NAMALWA (cell line): ENCODE measurements around the gene ARFIP1.
"Not testable (repeated sequence)": the region's sequence is repeated elsewhere in the genome, so short reads cannot be mapped to it uniquely, and the experiment has no call there.

ENCODE experiments used
- DNase-seq: peaks from one replicate; pipeline ENCODE4 v3.0.0-alpha.2; 2015; ENCODE audit warnings: low spot score

Gene ARFIP1

DNA sequence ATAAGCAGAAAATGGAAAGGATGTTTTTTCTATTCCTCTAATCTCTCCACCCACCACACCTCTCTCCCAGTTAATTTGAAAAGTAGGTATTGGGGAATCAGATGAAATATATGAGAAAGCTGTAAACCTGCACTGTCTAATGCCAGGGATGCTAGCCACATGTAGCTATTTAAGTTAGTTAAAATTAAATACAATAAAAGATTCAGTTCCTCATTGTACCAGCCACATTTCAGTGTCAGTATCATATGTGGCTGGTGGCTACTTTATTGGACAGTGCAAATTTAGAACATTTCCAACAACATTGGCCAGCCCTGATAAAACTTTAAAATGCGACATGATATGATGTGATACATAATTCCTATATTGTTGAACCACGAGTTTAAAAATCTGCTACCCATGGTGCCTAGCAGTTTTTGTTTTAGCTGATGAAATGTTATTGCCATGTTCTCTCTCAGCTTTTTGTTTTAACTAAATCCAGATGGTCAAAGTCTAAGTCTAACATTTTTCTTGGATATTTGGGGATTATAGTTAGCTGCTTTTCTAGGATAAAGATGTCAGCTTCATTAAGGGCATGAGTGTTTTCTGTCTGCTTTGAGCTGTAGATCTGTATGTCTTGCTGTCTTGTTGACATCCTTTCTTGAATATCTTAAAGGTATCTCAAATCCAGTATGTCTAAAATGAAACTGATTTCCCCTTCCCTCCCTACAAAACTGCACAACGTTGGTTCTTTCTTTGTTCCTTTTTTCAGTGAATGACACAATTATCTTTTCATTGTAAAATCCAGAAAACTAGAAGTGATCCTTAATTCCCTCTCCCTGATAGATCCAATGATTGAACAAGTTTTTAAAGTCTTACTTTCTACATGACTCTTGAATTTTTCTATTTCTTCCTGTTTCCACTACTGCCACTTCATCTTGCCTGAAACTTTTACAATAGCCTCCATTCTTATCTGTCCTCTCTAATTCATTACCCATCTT, 6.2 kb downstream of the ARFIP1 start:
- peak; percentile 14 for DNase-seq

DNA sequence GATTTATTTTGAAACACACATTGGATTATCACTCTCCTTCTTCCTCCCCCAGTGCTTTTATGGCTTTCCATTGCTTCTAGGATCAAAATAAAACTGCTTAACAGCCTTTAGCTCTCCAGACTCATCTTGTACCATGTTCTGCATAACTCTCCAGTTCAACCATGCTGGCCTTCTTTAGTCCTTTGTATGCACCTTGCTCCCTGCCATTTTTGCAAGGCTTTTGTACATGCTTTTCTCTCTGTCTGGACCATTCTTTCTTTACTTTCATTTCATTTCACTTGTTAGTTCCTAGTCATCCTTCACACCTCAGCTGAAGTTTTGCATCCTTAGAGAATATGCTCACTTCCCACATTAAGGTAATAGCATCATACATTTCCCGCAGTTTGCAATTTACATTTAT, 6.9 kb downstream of the ARFIP1 start:
- no peak for DNase-seq

DNA sequence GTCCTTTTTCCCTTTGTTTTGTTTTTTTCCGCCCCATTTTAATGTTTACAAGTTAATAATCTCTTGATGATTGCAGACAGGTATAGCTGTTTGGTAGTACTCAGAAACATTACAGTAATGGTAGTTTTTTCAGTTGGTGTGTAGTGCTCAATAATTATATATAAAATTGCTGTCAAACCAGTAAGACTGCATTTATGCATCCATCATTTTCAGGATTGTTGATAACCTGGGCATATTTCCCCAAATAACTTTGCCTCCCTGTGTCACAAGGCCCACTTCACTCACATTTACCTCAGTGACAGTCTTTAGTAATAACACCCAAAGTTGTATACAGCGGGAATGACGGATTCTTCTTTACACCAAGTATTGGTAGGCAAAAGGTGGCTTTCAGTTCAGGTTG, 16.1 kb downstream of the ARFIP1 start:
- no peak for DNase-seq

DNA sequence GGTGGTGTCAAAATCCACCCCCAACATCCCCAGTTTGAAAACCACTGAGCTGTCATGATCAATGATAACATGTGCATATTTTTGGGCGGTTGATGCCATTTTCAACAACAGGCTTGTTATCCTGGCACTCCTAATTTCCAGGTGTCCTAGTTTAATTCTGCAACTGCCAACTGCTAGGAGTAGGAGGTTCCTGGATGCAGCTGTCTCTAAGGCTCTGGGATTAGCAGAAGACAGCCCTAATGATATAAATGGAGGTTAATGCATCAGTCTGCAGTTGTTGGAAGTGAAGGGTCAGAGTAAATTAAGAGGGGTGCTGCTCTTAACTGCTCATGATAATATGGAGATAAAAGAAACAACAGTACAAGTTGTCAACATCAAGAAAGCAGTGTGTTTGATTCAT, 23.8 kb downstream of the ARFIP1 start:
- no peak for DNase-seq

DNA sequence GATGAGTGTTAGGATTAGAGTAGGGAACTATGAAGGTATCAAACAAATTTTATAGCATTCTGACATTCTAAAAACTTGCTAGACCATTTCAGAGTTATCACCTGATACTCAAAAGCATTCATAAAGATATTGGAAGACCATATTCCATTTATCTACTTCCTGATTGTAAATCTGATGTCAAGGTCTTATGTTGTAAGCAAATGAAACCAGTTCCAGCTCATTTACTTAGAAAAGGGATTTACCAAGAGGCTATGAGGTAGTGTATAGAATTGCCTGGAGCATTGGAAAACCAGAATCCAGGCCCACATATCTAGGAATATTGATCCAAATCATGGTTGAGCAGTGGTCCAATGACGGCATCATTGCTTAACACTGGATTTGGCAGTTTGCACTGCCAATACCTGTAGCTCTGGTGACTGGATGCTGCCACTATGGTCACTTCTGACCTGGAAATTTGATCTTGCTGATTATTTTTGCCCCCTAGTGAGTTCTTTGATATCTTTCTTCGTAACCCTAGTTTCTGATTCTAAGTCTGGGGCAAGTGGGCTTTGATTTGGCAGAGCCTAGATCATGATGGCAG, 25.4 kb downstream of the ARFIP1 start:
- DNase-seq = no peak

DNA sequence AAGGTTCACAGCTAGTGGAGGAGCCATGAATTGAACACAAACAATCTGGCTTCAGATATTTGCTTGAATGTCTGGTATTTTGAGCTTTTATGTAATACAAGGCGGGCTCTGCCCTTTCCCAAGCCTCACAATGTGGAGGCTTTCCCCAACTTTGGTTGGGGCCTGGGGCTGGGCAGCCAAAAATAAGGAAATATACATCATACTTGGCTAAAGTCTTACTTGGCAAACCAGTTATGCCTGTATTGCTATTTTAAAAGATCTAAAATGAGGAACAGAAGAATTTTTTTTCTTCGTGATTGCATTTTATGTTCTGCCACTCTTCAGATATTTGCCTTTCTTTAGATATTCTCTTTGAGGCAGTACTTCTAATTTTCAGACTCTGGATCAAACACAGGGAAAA, 26.1 kb downstream of the ARFIP1 start:
- no peak for DNase-seq

DNA sequence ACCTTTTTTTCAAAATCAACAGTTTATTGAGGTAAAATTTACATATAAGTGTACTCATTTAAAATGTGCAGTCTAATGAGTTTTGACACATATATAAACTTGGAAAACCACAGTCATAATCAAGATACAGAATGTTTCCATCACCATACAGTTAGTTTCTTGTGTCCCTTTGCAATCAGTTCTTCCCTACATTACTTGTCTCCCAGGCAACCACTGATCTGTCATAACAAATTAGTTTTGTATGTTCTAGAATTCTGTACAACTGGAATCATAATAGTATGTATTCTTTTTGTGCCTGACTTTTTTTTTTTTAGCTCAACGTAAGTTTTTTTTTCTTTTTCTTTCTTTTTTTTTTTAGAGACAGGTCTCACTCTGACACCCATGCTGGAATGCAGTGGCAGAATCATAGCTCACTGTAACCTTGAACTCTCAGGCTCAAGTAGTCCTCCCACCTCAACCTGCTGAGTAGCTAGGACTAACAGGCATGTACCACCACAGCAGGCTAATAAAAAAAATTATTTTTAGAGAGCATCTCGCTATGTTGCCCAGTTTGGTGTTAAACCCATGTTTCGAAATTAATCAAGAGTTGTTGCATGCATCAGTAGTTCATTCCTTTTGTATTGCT, 26.9 kb downstream of the ARFIP1 start:
- DNase-seq = no peak

DNA sequence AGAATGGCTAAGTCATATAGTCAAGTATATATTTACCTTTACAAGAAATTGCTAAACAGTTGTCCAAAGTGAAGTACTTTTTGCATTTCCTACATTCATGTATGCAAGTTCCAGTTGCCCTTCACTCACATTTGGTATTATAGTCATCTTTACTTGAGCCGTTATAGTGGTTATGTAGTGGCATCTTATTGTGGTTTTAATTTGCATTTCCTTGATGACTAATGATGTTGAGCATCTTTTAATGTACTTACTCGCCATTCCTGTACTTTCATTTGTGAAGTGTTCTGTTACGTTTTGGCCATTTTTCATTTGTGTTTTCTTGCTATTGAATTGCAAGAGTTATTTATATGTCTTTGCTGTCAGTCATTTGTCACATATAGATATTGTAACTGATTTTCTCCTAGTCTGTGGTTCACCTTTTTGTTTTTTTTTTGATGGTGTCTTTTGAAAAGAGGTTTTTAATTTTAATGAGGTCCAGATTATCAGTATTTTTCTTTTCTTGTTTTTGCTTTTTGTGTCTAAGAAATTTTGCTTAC, 27.6 kb downstream of the ARFIP1 start:
- peak; percentile 43 for DNase-seq

DNA sequence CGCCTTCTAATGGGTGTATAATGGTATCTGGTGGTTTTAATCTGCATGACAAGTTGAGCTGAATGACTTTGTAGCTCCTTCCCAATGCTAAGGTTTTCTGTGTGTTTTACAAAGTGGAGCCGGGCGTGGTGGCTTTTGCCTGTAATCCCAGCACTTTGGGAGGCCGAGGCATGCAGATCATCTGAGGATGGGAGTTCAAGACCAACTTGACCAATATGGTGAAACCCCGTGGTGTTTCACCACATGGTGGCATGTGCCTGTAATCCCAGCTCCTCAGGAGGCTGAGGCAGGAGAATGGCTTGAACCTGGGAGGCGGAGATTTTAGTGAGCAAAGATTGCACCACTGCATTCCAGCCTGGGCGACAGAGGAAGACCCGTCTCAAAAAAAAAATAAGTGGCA, 28.9 kb downstream of the ARFIP1 start:
- no peak for DNase-seq

DNA sequence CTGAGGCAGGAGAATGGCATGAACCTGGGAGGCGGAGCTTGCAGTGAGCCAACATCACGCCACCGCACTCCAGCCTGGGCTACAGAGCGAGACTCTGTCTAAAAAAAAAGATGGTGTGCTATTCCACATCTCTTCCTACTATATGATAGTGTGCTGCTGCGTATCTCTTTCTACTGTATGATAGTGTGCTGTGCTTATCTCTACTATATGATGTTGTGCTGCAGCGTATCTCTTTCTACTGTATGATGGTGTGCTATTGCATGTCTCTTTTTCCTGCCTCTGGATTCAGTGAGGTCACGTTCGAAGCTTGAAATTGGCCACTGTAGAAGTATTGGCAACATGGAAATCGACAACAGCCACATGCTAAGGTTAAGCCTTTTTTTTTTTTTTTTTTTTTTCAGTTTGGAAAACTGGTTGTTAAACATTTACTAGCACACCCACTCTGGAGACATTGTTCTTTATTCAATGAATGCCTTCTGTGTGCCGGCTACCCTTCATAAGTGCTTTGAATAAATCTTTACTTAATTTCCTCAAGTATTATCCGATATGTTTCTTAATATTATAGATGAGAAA, 31.0 kb downstream of the ARFIP1 start:
- DNase-seq = no peak

DNA sequence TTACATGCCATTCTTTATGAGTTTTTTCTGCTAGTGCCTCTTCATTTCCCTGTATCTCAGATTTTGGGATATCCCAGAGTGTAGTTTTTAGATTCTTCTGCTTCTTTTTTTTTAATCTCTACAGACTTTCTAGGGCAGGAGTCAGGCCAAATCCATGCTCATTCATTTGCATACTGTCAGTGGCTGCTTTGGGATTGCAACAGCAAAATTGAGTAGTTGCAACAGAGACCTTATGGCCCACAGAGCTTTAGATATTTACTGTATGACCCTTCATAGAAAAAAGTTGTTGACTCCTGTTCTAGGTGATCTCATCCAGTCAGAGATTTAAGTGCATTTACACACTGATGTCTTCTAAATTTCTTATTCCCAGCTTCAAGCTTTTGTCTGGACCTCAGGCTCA, 35.3 kb downstream of the ARFIP1 start:
- no peak for DNase-seq

DNA sequence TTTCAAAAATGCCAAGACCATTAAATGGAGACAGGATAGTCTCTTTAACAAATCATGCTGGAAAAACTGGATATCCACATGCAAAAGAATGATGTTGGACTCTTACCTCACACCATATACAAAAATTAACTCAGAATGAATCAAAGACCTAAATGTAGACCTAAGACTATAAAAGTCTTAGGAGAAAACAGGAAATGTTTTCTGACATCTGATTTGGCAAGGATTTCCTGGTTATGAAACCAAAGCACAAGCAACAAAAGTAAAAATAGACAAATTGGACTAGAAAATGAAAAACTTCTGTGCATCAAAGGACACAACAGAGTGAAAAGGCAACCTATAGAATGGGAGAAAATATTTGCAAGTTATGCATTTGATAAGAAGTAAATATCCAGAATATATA, 37.6 kb downstream of the ARFIP1 start:
- no peak for DNase-seq

DNA sequence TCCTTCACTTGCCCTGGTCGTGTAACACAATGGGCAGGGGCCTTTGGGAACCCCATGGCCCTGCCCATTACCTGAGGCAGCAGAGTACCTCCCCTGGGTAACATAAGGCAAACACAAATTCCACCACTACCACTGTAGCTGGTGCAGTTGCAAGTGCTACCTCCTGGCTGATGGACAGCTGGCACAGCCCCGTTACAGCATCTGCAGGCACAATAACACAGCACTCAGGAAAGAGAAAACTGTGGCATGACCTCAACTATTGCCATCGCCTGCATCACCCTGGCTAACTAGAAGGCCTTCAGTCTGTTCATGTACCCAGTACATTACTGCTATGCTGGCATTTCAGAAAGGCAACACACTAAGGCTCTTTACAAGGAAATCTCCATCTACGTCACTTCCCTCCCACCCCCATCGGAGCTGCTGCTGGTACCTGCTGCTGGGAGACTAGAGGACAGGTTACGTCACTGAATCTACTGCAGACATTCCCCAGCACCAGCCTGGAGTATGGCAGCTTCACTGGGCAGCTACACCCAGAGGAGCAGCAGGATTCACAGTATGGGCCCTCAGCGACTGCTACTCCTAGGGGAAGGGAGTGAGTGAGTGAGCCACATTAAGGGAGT, 39.4 kb downstream of the ARFIP1 start:
- no peak for DNase-seq

DNA sequence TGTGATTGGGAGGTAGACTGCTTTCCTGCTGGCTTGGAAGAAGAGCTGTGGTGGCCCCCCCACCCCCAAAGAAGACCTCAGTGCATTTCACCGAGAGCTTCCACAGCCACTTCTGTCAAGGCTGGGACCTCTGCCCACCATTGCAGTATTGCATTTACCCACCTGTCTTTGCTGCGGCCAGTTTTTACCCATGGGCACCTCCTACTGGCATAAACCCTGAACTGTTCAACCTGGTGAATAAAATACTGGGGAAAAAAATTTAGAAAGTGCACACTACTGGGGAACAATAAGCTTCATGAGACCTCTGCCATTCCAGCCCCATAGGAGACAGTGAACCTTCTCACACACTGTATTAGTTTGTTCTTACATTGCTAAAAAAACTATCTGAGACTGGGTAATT, 40.3 kb downstream of the ARFIP1 start:
- DNase-seq = no peak

DNA sequence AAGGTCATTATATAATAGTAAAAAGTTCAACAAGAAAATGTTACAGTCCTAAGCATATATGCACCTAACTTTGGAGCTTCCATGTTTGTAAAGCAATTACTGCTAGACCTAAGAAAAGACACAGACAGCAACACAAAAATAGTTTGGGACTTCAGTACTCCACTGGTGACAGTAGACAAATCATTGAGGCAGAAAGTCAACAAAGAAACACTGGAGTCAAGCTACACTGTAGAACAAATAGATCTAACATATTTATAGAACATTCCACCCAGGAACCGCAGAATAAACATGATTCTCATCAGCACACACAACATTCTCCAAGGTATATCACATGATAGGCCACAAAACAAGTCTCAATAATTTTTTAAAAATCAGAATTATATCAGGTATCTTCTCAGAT, 42.6 kb downstream of the ARFIP1 start:
- no peak for DNase-seq

DNA sequence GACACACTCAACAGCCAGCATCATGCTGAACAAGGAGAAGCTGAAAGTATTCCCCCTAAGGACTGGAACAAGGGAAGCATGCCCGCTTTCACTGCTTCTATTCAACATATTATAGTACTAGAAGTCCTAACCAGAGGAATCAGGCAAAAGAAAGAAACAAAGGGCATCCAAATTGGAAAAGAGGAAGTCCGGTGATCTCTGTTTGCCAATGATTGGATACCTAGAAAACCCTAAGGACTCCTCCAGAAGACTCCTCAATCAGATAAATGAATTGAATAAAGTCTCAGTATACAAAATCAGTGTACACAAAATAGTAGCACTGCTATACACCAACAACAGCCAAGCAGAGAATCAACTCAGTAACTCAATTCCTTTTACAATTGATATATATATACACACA, 44.8 kb downstream of the ARFIP1 start:
- DNase-seq = no peak

DNA sequence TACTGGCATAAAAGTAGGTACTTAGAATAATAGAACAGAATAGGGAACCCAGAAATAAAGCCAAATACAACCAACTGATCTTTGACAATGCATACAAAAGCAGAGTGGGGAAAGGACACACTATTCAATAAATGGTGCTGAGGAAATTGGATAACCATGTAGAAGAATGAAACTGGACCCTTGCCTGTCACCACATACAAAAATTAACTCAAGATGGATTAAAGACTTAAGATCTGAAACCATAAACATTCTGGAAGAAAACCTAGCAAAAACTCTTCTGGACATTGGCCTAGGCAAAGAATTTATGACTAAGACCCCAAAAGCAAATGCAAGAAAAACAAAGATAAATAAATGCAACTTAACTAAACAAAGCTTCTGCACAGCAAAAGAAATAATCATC, 45.6 kb downstream of the ARFIP1 start:
- no peak for DNase-seq

DNA sequence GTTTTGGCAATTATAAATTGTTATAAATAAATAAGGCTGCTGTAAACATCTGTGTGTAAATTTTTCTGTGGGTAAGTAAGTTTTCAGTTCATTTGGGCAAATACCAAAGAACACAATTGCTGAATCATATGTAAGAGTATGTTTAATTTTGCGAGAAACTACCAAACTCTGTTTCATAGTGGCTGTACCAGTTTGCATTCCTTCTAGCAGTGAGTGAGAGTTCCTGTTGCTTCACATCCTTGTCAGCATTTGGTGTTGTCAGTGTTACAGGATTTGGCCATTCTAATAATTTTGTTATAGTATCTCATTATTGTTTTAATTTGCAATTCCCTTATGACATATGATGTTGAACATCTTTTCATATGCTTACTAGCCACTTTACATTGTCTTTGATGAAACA, 48.4 kb downstream of the ARFIP1 start:
- DNase-seq = no peak

DNA sequence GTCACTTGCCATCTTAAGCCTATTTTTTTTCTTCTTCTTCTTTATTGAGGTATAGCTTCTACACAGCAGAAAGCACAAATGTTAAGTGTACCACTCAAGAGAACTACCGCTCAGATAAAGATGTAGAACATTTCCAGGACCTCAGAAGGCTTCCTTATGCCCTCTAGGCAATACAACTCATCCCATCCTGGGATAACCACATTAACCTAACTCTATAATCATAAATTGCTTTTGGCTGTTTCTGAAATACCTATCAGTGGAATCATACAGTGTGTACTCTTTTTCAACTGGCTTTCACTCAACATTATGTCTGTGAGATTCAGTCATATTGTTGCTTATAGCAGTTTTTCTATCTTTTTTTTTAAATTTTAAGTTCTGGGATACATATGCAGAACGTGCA, 51.7 kb downstream of the ARFIP1 start:
- no peak for DNase-seq

DNA sequence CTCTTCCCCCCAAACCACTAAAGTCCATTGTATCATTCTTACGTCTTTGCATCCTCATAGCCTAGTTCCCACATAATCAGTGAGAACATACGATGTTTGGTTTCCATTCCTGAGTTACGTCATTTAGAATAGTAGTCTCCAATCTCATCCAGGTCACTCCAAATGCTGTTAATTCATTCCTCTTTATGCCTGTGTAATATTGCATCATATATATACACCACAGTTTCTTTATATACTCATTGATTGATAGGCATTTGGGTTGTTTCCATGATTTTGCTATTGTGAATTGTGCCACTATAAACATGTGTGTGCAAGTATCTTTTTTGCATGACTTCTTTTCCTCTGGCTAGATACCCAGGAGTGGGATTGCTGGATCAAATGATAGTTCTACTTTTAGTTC, 57.2 kb downstream of the ARFIP1 start:
- no peak for DNase-seq

DNA sequence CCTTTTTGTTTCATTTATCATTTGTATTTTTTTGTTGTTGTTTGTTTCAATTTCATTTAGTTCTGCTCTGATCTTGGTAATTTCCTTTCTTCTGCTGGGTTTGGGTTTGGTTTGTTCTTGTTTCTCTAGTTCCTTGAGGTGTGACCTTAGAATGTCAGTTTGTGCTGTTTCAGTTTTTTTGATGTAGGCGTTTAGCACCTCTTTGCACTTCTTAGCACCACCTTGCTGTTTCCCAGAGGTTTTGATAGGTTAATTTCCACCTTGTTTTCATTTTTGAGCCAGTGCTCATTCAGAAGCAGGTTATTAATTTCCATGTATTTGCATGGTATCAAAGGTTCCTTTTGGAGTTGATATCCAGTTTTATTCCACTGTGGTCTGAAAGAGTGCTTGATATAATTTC, 60.0 kb downstream of the ARFIP1 start:
- DNase-seq = not testable (repeated sequence)

DNA sequence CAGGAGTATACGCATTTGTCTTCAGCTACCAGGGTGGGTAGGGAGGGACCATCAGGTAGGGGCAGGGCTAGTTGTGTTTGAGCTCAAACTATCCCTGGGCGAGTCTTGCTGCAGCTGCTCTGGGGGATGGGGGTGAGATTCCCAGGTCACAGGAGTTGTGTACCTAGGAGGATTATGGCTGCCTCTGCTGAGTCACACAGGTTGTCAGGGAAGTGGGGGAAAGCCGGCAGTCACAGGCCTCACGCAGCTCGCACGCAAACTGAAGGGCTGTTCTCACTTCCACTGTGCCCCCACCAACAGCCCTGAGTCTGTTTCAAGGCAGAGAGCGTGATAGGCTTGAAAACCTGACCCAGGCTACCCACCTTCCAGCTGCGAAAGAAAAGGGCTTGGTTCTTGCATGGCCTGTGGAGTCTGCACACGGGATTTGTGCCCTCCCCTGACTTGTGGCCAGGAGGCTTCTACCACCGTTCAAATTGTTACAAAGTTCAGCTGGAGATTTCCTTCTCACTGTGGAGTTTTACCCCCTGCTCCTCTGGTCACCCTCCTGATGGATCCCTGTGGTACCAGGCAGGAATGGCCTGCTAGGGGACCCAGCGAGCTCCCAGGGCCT, 63.8 kb downstream of the ARFIP1 start:
- DNase-seq = no peak
